DND-41 (cell line): ENCODE data around the gene POGLUT2.

Experiments
- ATAC-seq: fragments of 200-7000 bp; cut with Tn5 transposase; 3 replicates; pipeline ENCODE4 v1.9.1; 2021; ENCODE audit warnings: low read depth; ENCODE audit not compliant: insufficient read depth
- DNase-seq: peaks from one replicate; pipeline ENCODE4 v3.0.0-alpha.2; 2020
- H2AFZ ChIP-seq: 2 replicates; pipeline ENCODE4 v1.6.0; 2012; ENCODE audit warnings: low read depth, low read length
- H3K27ac ChIP-seq: 2 replicates; pipeline ENCODE4 v1.5.1; 2012; ENCODE audit warnings: low read length, inconsistent platforms
- H3K27me3 ChIP-seq: fragments of 200-600 bp; sonication (generic); 2 replicates; pipeline ENCODE4 v1.6.0; 2012; ENCODE audit warnings: low read length, mild to moderate bottlenecking, inconsistent platforms; ENCODE audit not compliant: insufficient read depth, poor library complexity
- H3K36me3 ChIP-seq: 2 replicates; pipeline ENCODE4 v1.5.1; 2012; ENCODE audit warnings: low read length, inconsistent platforms; ENCODE audit not compliant: insufficient read depth
- H3K4me1 ChIP-seq: 2 replicates; pipeline ENCODE4 v1.5.1; 2012; ENCODE audit warnings: mild to moderate bottlenecking, low read length; ENCODE audit not compliant: insufficient read depth
- H3K4me2 ChIP-seq: 2 replicates; pipeline ENCODE4 v1.6.0; 2012; ENCODE audit warnings: mild to moderate bottlenecking, moderate library complexity, low read length, inconsistent platforms; ENCODE audit not compliant: insufficient read depth
- H3K4me3 ChIP-seq, 2 experiments: fragments of 200-600 bp in 1 of 2; shearing (Covaris generic) in 1 of 2; 2 replicates each; pipeline ENCODE4 v1.5.1; 2012 to 2016; ENCODE audit warnings: inconsistent platforms in 2 of 2, low read length in 2 of 2, mild to moderate bottlenecking in 2 of 2, low read depth in 1 of 2, moderate library complexity in 1 of 2
- H3K79me2 ChIP-seq: 2 replicates; pipeline ENCODE4 v1.6.0; 2012; ENCODE audit warnings: low read length, inconsistent platforms; ENCODE audit not compliant: insufficient read depth
- H3K9ac ChIP-seq: 2 replicates; pipeline ENCODE4 v1.6.0; 2012; ENCODE audit warnings: low read depth, mild to moderate bottlenecking, inconsistent platforms, low read length, moderate library complexity
- H3K9me3 ChIP-seq: 2 replicates; pipeline ENCODE4 v1.5.1; 2012; ENCODE audit warnings: low read length, moderate library complexity, mild to moderate bottlenecking, inconsistent platforms; ENCODE audit not compliant: insufficient read depth, severe bottlenecking
- H4K20me1 ChIP-seq: 2 replicates; pipeline ENCODE4 v1.6.0; 2012; ENCODE audit warnings: low read length; ENCODE audit not compliant: insufficient read depth
- CTCF ChIP-seq: IDR thresholded peaks from 2 replicates; pipeline ENCODE4 v1.5.1; 2012; ENCODE audit warnings: borderline replicate concordance, low read length, moderate library complexity, mild to moderate bottlenecking; ENCODE audit not compliant: poor library complexity, severe bottlenecking; ENCODE audit errors: extremely low read depth
- EZH2 ChIP-seq: IDR thresholded peaks from 3 replicates; pipeline ENCODE4 v1.6.1; 2012; ENCODE audit warnings: borderline replicate concordance, low read depth, mild to moderate bottlenecking, moderate library complexity, low read length, inconsistent platforms; ENCODE audit not compliant: severe bottlenecking

The POGLUT2 gene

GRCh38 chr13:102742101-102742500 lies 56.7 kb downstream of the POGLUT2 start:
- peaks cover 7% of the 10 kb centered on the region for H3K27me3 ChIP-seq
- TF ChIP-seq CTCF: no peak
- no peak for TF ChIP-seq EZH2
- no peaks in the 10 kb centered on the region for H3K4me1 ChIP-seq

More at GRCh38 chr13:102742101-102742500, 56.7 kb downstream of the POGLUT2 start:
- Histone ChIP-seq H3K27ac (no peak overlapping the region), H3K36me3 (no peaks in the 10 kb centered on the region), H4K20me1 (no peaks in the 10 kb centered on the region), H3K4me2 (no peak overlapping the region), H3K4me3 (no peak overlapping the region), H2AFZ (no peak overlapping the region), H3K79me2 (no peaks in the 10 kb centered on the region), H3K9me3 (no peaks in the 10 kb centered on the region), H3K9ac (no peak overlapping the region)
- ATAC-seq (no peak), DNase-seq (no peak)
